GM12878 (cell line): ENCODE data around the gene TOR2A. TPM values are rescaled to one million over a fixed set of nuclear protein-coding genes. Genes with fewer than 3 reads are reported as not detected.

Source experiments
- ATAC-seq: fragments of 200-7000 bp; cut with Tn5 transposase; 3 replicates; pipeline ENCODE4 v1.9.1; 2020; ENCODE audit warnings: mild to moderate bottlenecking, moderate library complexity
- BruUV-seq: library from RNA; stranded (reverse); fragments of 400-500 nt; replicated peaks from 2 replicates; lab custom pipeline; 2021; lab: Mats Ljungman, UMichigan
- CTCF ChIA-PET: fragments of 300-600 bp; sonication (Branson Sonifier 250); formaldehyde crosslinking; extraction: SDS; loops from one replicate; lab custom pipeline; 2021; ENCODE audit warnings: inconsistent platforms; lab: Yijun Ruan, JAX
- POLR2A ChIA-PET: fragments of 350-600 bp; formaldehyde crosslinking; extraction: SDS; loops from one replicate; lab custom pipeline; 2021; ENCODE audit warnings: inconsistent platforms; lab: Charles Lee
- RAD21 ChIA-PET: fragments of 300-600 bp; sonication (Branson Sonifier 250); formaldehyde crosslinking; loops from one replicate; lab custom pipeline; 2023; ENCODE audit warnings: antibody characterized with exemption; ENCODE audit not compliant: unreplicated experiment; lab: Charles Lee
- SMC1A ChIA-PET: fragments of 300-600 bp; sonication (Branson Sonifier 250); formaldehyde crosslinking; loops from one replicate; lab custom pipeline; 2023; ENCODE audit not compliant: unreplicated experiment, uncharacterized antibody; lab: Charles Lee
- DNase-seq: peaks from one replicate; pipeline ENCODE4 v3.0.0-alpha.2; 2011; ENCODE audit warnings: low read depth, low spot score
- FAIRE-seq: peaks from 3 replicates; lab custom pipeline; 2011; peaks lifted over from hg19 to GRCh38; lab: Jason Lieb, UNC
- H2AFZ ChIP-seq: 2 replicates; pipeline ENCODE4 v1.6.0; 2011; ENCODE audit warnings: low read depth, low read length, control low read depth; ENCODE audit not compliant: control insufficient read depth
- H3K27ac ChIP-seq: 2 replicates; pipeline ENCODE4 v1.5.1; 2011; ENCODE audit warnings: control low read depth; ENCODE audit not compliant: control insufficient read depth, insufficient read depth
- H3K27me3 ChIP-seq, 2 experiments: replicated peaks in 1 of 2; 2 replicates each; pipeline versions ENCODE4 v1.6.0 to v1.6.1; 2011; ENCODE audit warnings: low read length in 1 of 2; ENCODE audit not compliant: control insufficient read depth in 2 of 2, insufficient read depth in 2 of 2
- H3K36me3 ChIP-seq, 2 experiments: 2 replicates each; pipeline ENCODE4 v1.5.1; 2011; ENCODE audit warnings: low read length in 1 of 2; ENCODE audit not compliant: control insufficient read depth in 2 of 2, insufficient read depth in 2 of 2
- H3K4me1 ChIP-seq: 2 replicates; pipeline ENCODE4 v1.6.1; 2011; ENCODE audit warnings: mild to moderate bottlenecking, low read length, moderate library complexity, mixed read lengths; ENCODE audit not compliant: control insufficient read depth, insufficient read depth
- H3K4me2 ChIP-seq: 2 replicates; pipeline ENCODE4 v1.6.0; 2011; ENCODE audit warnings: control low read depth; ENCODE audit not compliant: control insufficient read depth, insufficient read depth
- H3K4me3 ChIP-seq: fragments of 200-600 bp; sonication (generic); 2 replicates; pipeline ENCODE4 v1.5.1; 2016
- H3K79me2 ChIP-seq: 2 replicates; pipeline ENCODE4 v1.6.0; 2011; ENCODE audit warnings: low read length; ENCODE audit not compliant: control insufficient read depth, insufficient read depth
- H3K9ac ChIP-seq: 2 replicates; pipeline ENCODE4 v1.8.0; 2011; ENCODE audit warnings: low read length, control low read depth, mixed read lengths; ENCODE audit not compliant: control insufficient read depth, insufficient read depth
- H3K9me3 ChIP-seq: replicated peaks from 3 replicates; pipeline ENCODE4 v1.5.1; 2011; ENCODE audit warnings: mild to moderate bottlenecking, low read length; ENCODE audit not compliant: control insufficient read depth, insufficient read depth
- H4K20me1 ChIP-seq: 2 replicates; pipeline ENCODE4 v1.6.0; 2011; ENCODE audit not compliant: control insufficient read depth, insufficient read depth
- BMI1 ChIP-seq: fragments of 450-650 bp; IDR thresholded peaks from 2 replicates; pipeline ENCODE4 v1.6.1; 2016; ENCODE audit warnings: mild to moderate bottlenecking, moderate library complexity, borderline replicate concordance
- BRCA1 ChIP-seq: IDR thresholded peaks from 2 replicates; pipeline ENCODE4 v1.6.1; 2011; ENCODE audit warnings: low read depth, low read length, improper control_type of control experiment
- CBX3 ChIP-seq: fragments of 200-600 bp; sonication (generic); IDR thresholded peaks from 2 replicates; pipeline ENCODE4 v1.6.1; 2016; ENCODE audit warnings: low read depth, borderline replicate concordance
- FOXM1 ChIP-seq: IDR thresholded peaks from 2 replicates; pipeline ENCODE4 v1.6.1; 2012; ENCODE audit warnings: low read depth, mild to moderate bottlenecking, inconsistent platforms, low read length, moderate library complexity
- KLF5 ChIP-seq: fragments of 450-650 bp; IDR thresholded peaks from 2 replicates; pipeline ENCODE4 v1.6.1; 2014; ENCODE audit warnings: mild to moderate bottlenecking; ENCODE audit not compliant: partially characterized antibody
- NR2C1 ChIP-seq: fragments of 450-650 bp; IDR thresholded peaks from 2 replicates; pipeline ENCODE4 v1.6.1; 2017; ENCODE audit warnings: antibody characterized with exemption, mild to moderate bottlenecking, moderate library complexity
- PAX8 ChIP-seq: fragments of 450-650 bp; IDR thresholded peaks from 2 replicates; pipeline ENCODE4 v1.6.1; 2017; ENCODE audit warnings: mild to moderate bottlenecking, moderate library complexity
- RELA ChIP-seq: fragments of 450-650 bp; IDR thresholded peaks from 2 replicates; pipeline ENCODE4 v1.8.0; 2014; ENCODE audit warnings: borderline replicate concordance; ENCODE audit not compliant: partially characterized antibody
- SMC3 ChIP-seq: IDR thresholded peaks from 2 replicates; pipeline ENCODE4 v1.6.1; 2011; ENCODE audit warnings: low read length, improper control_type of control experiment, borderline replicate concordance
- WGBS: methylation state at CpG from one replicate; pipeline ENCODE4 v1.1.6; 2016; ENCODE audit warnings: low lambda C conversion rate; ENCODE audit not compliant: insufficient replicate concordance, insufficient coverage; ENCODE audit errors: missing lambda C conversion rate; 5-methylcytosine and 5-hydroxymethylcytosine counted together
- in situ Hi-C: fragments of 300-500 bp; cut with MboI; formaldehyde crosslinking; loops from 9 replicates; pipeline ENCODE4 v1.14.3; 2018; ENCODE audit warnings: mixed read lengths
- intact Hi-C: fragments of 100-400 bp; cut with micrococcal nuclease; formaldehyde crosslinking; loops from one replicate; pipeline ENCODE4 v1.14.2; 2022; ENCODE audit not compliant: unreplicated experiment
- polyA plus RNA-seq, 11 experiments: library from polyadenylated mRNA; depleted of rRNA in 4 of 11; unstranded in 6 of 11; stranded (reverse) in 5 of 11; fragments of >200 nt; fragmentation: Nextera tagmentation in 4 of 11; fragmentation: Illumina TruSeq in 1 of 11; extraction: Ambion mirVana in 4 of 11; extraction: Trizol in 1 of 11; gene quantifications; 1 replicate in 1 of 11; 2 replicates in 10 of 11; pipeline versions ENCODE4 v1.2.1 to v1.2.3, GENCODE V29; 2011 to 2016; ENCODE audit warnings: inconsistent platforms in 2 of 11, missing spikeins in 2 of 11, low read depth in 1 of 11
- total RNA-seq, 4 experiments: library from RNA; depleted of rRNA in 3 of 4; stranded (reverse); fragments of >200 nt in 3 of 4; fragmentation: Illumina TruSeq in 1 of 4; extraction: Trizol in 1 of 4; gene quantifications; 2 replicates each; pipeline versions ENCODE4 v1.2.1 to v1.2.3, GENCODE V29; 2013 to 2021

The TOR2A gene
- total and polyA plus RNA-seq, 10 of the 15 experiments (the other 5 are each of a cell fraction or from before 2014, with no cell fraction given) = 0.52 to 23.7 (median 8.5) TPM

GRCh38 chr9:127776195-127776923 is 41.3 kb upstream of the TOR2A start (continued):
- TF ChIP-seq PAX8 = no peak
- TF ChIP-seq BMI1 = no peak
- TF ChIP-seq BRCA1 = no peak
- no peak for TF ChIP-seq CBX3
- TF ChIP-seq FOXM1 = no peak
- no peak for TF ChIP-seq NR2C1
- TF ChIP-seq KLF5 = peak; percentile 97

DNA sequence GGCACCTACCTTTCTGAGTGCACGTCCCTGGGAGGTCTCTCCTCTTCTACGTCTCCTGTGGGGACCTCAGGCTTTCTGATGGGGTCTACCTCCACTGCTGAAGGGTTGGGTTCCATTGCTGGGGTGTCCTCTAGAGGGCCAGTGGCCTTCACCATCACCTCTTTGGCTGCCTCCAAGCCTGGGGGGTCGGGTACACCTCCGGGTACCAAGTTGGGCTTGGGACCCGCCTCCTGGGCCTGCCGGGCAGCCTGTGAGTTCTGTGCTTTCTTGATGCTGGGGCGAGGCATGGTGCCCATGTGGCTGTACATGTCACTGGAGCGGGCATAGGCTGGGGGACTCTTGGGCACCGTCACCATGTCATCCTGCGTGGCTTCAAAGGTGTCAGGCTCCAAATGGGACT is 38.9 kb upstream of the TOR2A start:
- peaks cover under 1% of the 10 kb centered on the region; the same call in 1 of the 2 replicates for H4K20me1 ChIP-seq
- ChIA-PET CTCF (interaction anchor here (9.2 kb wide), 1 partner anchor 10 kb away, joined by 75 read pairs; the partner anchor contains the start of gene CDK9), POLR2A (interaction anchor here (0.9 to 1.0 kb wide), 2 partner anchors 11 to 39 kb away, joined by 3 to 4 read pairs; no protein-coding TSS in a partner anchor), SMC1A (no interaction called here), RAD21 (no interaction called here)
- no peak for FAIRE-seq
- peaks cover 20% of the 10 kb centered on the region for H3K4me1 ChIP-seq
- WGBS = 93% methylated on average over 10 of the region's 10 CpGs
- H3K9ac ChIP-seq = no peak overlapping the region
- BruUV-seq = no TSS peak
- in situ Hi-C loops (no loop called here), intact Hi-C loops (no loop called here)
- H3K36me3 ChIP-seq = peaks cover 0 to 8% of the 10 kb centered on the region in 2 experiments; a peak in 2 of 4 replicates
- no peaks in the 10 kb centered on the region for H3K27me3 ChIP-seq
- H3K4me3 ChIP-seq = no peak overlapping the region
- ATAC-seq = no peak
- no peak for DNase-seq
- H3K27ac ChIP-seq = no peak overlapping the region
- no peaks in the 10 kb centered on the region for H3K9me3 ChIP-seq
- peaks cover 44% of the 10 kb centered on the region for H3K79me2 ChIP-seq
- H2AFZ ChIP-seq = no peak overlapping the region
- H3K4me2 ChIP-seq = no peak overlapping the region
- TF ChIP-seq RELA = no peak
- TF ChIP-seq SMC3 = no peak
